ENCODE data around the gene CLSTN2. TPM values are rescaled to one million over a fixed set of nuclear protein-coding genes. Genes with fewer than 3 reads are reported as not detected.

Gene CLSTN2
- total RNA-seq, 1 experiment from 2014 or later = 0.68 TPM

GRCh38 chr3:140399871-140400270, 464.9 kb downstream of the CLSTN2 start:
- H3K9ac ChIP-seq (ENCODE audit: extremely low read depth, insufficient read length, low read length) = no peak overlapping the region
- no peaks in the 10 kb centered on the region for H3K9me3 Mint-ChIP-seq
- DNase-seq = no peak
- no peaks in the 10 kb centered on the region for H3K79me1 ChIP-seq (ENCODE audit: insufficient read depth, low read depth, low read length, poor library complexity, severe bottlenecking)
- no peaks in the 10 kb centered on the region for H3K23me2 ChIP-seq (ENCODE audit: insufficient read length, low read depth, low read length, poor library complexity, severe bottlenecking)
- H3K18ac ChIP-seq (ENCODE audit: insufficient read length, low read depth, low read length) = no peak overlapping the region
- no peak overlapping the region for H3K4ac ChIP-seq (ENCODE audit: low read depth, low read length)
- no peak overlapping the region for H2AFZ ChIP-seq (ENCODE audit: low read length)
- no peaks in the 10 kb centered on the region for H3K79me2 ChIP-seq (ENCODE audit: insufficient read depth, low read length)
- H3K4me1 Mint-ChIP-seq = peaks cover 11 to 12% of the 10 kb centered on the region in 2 experiments
- no peaks in the 10 kb centered on the region for H3K36me3 Mint-ChIP-seq (ENCODE audit: insufficient read depth in 1 of 3, low read depth in 3 of 3)
- no peak overlapping the region for H2BK120ac ChIP-seq (ENCODE audit: low read depth, low read length, poor library complexity, severe bottlenecking)
- no peak overlapping the region for H4K8ac ChIP-seq (replicated peaks; ENCODE audit: insufficient read length, low read depth, low read length)
- no peak overlapping the region for H2BK15ac ChIP-seq (ENCODE audit: low read depth, low read length)
- no peak overlapping the region for H2BK5ac ChIP-seq (ENCODE audit: insufficient read length, low read length)
- H2BK20ac ChIP-seq (ENCODE audit: low read depth, low read length, poor library complexity, severe bottlenecking) = no peak overlapping the region
- H2AK5ac ChIP-seq (ENCODE audit: insufficient read length, low read length) = no peak overlapping the region
- no peak for TF ChIP-seq CTCF (conservative IDR thresholded peaks at IDR 0.05)
- no peak overlapping the region for H3K4me3 Mint-ChIP-seq
- no peak overlapping the region for H3K14ac ChIP-seq (ENCODE audit: insufficient read depth, low read length)
- H3K9me3 ChIP-seq (ENCODE audit: control insufficient read depth, low read depth, low read length) = no peaks in the 10 kb centered on the region
- H3K56ac ChIP-seq (ENCODE audit: insufficient read length, low read depth, low read length) = no peak overlapping the region
- H4K91ac ChIP-seq (ENCODE audit: insufficient read length, low read depth, low read length) = no peak overlapping the region
- no peak overlapping the region for H3T11ph ChIP-seq (ENCODE audit: low read length)
- no peaks in the 10 kb centered on the region for H3K27me3 ChIP-seq (ENCODE audit: insufficient read depth, low read length)
- no peaks in the 10 kb centered on the region for H4K20me1 ChIP-seq (ENCODE audit: control insufficient read depth, insufficient read depth, insufficient read length)
- H3K27ac Mint-ChIP-seq = no peak overlapping the region
- H3K4me2 ChIP-seq (ENCODE audit: insufficient read depth, insufficient read length, low read length) = no peak overlapping the region
- no peaks in the 10 kb centered on the region; the same call in 1 of the 2 replicates for H3K27me3 Mint-ChIP-seq (ENCODE audit: low read depth)
- no CpG with 5 or more reads among the region's 2 CpGs for WGBS (ENCODE audit: extremely low coverage, insufficient read length, low lambda C conversion rate)
- no peak overlapping the region for H3K27ac ChIP-seq (ENCODE audit: insufficient read length, low read depth, low read length)
- no peak overlapping the region for H2BK12ac ChIP-seq (ENCODE audit: insufficient read length, low read depth, low read length)
- H3K4me1 ChIP-seq (ENCODE audit: insufficient read depth, low read length) = no peaks in the 10 kb centered on the region
- H4K5ac ChIP-seq (ENCODE audit: insufficient read length, low read depth, low read length) = no peak overlapping the region
- H3K23ac ChIP-seq (ENCODE audit: insufficient read length, low read depth, low read length) = no peak overlapping the region

All from H9 (cell line).